HG02678 (cell line): ENCODE results near the gene GNAL.
"Not testable (repeated sequence)": the region's sequence is repeated elsewhere in the genome, so short reads cannot be mapped to it uniquely, and the experiment has no call there.

Experiments
- ATAC-seq: cut with Tn5 transposase; IDR thresholded peaks from one replicate; pipeline ENCODE4 v1.9.1; 2021; ENCODE audit warnings: mild to moderate bottlenecking, moderate library complexity; ENCODE audit not compliant: unreplicated experiment

The GNAL gene

GRCh38 chr18:11688972-11689668 is at the start of gene GNAL:
TSS of gene GNAL (plus strand) at chr18:11689264. CDS start at chr18:11689564, 300 bp downstream.
- ATAC-seq = peak; percentile 70

- ATAC-seq = not testable (repeated sequence)
Observed at GRCh38 chr18:11647310-11647709, 41.8 kb upstream of the GNAL start.

GRCh38 chr18:11647804-11648203 is 41.3 kb upstream of the GNAL start:
- ATAC-seq = not testable (repeated sequence)

GRCh38 chr18:11649839-11650238 is 39.2 kb upstream of the GNAL start:
- no peak for ATAC-seq

GRCh38 chr18:11651899-11652298 is 37.2 kb upstream of the GNAL start:
- ATAC-seq = no peak

GRCh38 chr18:11653521-11653920 is 35.5 kb upstream of the GNAL start:
- ATAC-seq = no peak

- ATAC-seq = no peak
Observed at GRCh38 chr18:11654736-11655605, 34.1 kb upstream of the GNAL start.

- no peak for ATAC-seq
Observed at GRCh38 chr18:11655606-11655932, 33.5 kb upstream of the GNAL start.

- no peak for ATAC-seq
Observed at GRCh38 chr18:11657152-11657551, 31.9 kb upstream of the GNAL start.

- no peak for ATAC-seq
Observed at GRCh38 chr18:11657554-11657953, 31.5 kb upstream of the GNAL start.

GRCh38 chr18:11658019-11658418 is 31.0 kb upstream of the GNAL start:
- no peak for ATAC-seq

GRCh38 chr18:11658989-11659388 is 30.1 kb upstream of the GNAL start:
- no peak for ATAC-seq

GRCh38 chr18:11660691-11661090 is 28.4 kb upstream of the GNAL start:
- ATAC-seq = no peak

- ATAC-seq = no peak
Observed at GRCh38 chr18:11661430-11661829, 27.6 kb upstream of the GNAL start.

- ATAC-seq = no peak
Observed at GRCh38 chr18:11663439-11664029, 25.5 kb upstream of the GNAL start.

- no peak for ATAC-seq
Observed at GRCh38 chr18:11664286-11664685, 24.8 kb upstream of the GNAL start.

GRCh38 chr18:11665146-11665545 is 23.9 kb upstream of the GNAL start:
- ATAC-seq = no peak

- no peak for ATAC-seq
Observed at GRCh38 chr18:11665587-11665986, 23.5 kb upstream of the GNAL start.

GRCh38 chr18:11666176-11666575 is 22.9 kb upstream of the GNAL start:
- ATAC-seq = no peak

GRCh38 chr18:11666831-11667230 is 22.2 kb upstream of the GNAL start:
- no peak for ATAC-seq

- ATAC-seq = no peak
Observed at GRCh38 chr18:11667578-11667977, 21.5 kb upstream of the GNAL start.
